NOMO-1 treated with dmso at 0.1 percent for 144 hours (cell line): ENCODE results near the gene RAPH1.
"Not testable (repeated sequence)": the region's sequence is repeated elsewhere in the genome, so short reads cannot be mapped to it uniquely, and the experiment has no call there.

Source experiments
- DNase-seq: peaks from one replicate; lab custom pipeline; 2025; ENCODE audit not compliant: unreplicated experiment; lab: John Stamatoyannopoulos, UW

RAPH1 gene

GRCh38 chr2:203372706-203373105, 162.4 kb downstream of the RAPH1 start:
- DNase-seq = not testable (repeated sequence)

GRCh38 chr2:203366639-203367466, 168.2 kb downstream of the RAPH1 start:
- DNase-seq = no peak

GRCh38 chr2:203361922-203362321, 173.2 kb downstream of the RAPH1 start:
- DNase-seq = no peak

- no peak for DNase-seq
These were observed 173.6 kb downstream of the RAPH1 start for GRCh38 chr2:203361495-203361894.

- no peak for DNase-seq
These were observed 174.2 kb downstream of the RAPH1 start for GRCh38 chr2:203360833-203361430.

GRCh38 chr2:203359450-203359849, 175.7 kb downstream of the RAPH1 start:
- DNase-seq = no peak

GRCh38 chr2:203354966-203355365, 180.1 kb downstream of the RAPH1 start:
- no peak for DNase-seq

- no peak for DNase-seq
These were observed 182.4 kb downstream of the RAPH1 start for GRCh38 chr2:203352604-203353255.

GRCh38 chr2:203347375-203347774, 187.7 kb downstream of the RAPH1 start:
- no peak for DNase-seq

- DNase-seq = no peak
These were observed 188.5 kb downstream of the RAPH1 start for GRCh38 chr2:203346612-203347011.

GRCh38 chr2:203344667-203345066, 190.4 kb downstream of the RAPH1 start:
- DNase-seq = no peak
